Smooth muscle cell (in vitro differentiated cells): ENCODE data around the gene RPP25L. TPM values are rescaled to one million over a fixed set of nuclear protein-coding genes. Genes with fewer than 3 reads are reported as not detected.

Experiments
- DNase-seq: peaks from one replicate; lab custom pipeline; 2025; ENCODE audit not compliant: unreplicated experiment; lab: John Stamatoyannopoulos, UW
- H2AFZ ChIP-seq: fragments of 200-600 bp; sonication (generic); 2 replicates; pipeline ENCODE4 v1.6.0; 2016; ENCODE audit warnings: antibody characterized with exemption, low read depth, mild to moderate bottlenecking
- H3F3A ChIP-seq: fragments of 200-600 bp; sonication (generic); 2 replicates; pipeline ENCODE4 v1.6.0; 2017; ENCODE audit warnings: antibody characterized with exemption, low read depth
- H3K27ac ChIP-seq: fragments of 200-600 bp; sonication (generic); 2 replicates; pipeline ENCODE4 v1.5.1; 2016; ENCODE audit warnings: low read depth, mild to moderate bottlenecking
- H3K27me3 ChIP-seq: fragments of 200-600 bp; sonication (generic); 2 replicates; pipeline ENCODE4 v1.6.1; 2016; ENCODE audit warnings: low read depth, mild to moderate bottlenecking
- H3K36me3 ChIP-seq: fragments of 200-600 bp; sonication (generic); 2 replicates; pipeline ENCODE4 v1.5.1; 2016; ENCODE audit warnings: low read depth
- H3K4me1 ChIP-seq: fragments of 200-600 bp; sonication (generic); 2 replicates; pipeline ENCODE4 v1.5.1; 2016; ENCODE audit warnings: low read depth
- H3K4me2 ChIP-seq: fragments of 200-600 bp; sonication (generic); 2 replicates; pipeline ENCODE4 v1.6.0; 2016; ENCODE audit warnings: mild to moderate bottlenecking
- H3K4me3 ChIP-seq: fragments of 200-600 bp; sonication (generic); 2 replicates; pipeline ENCODE4 v1.5.1; 2016; ENCODE audit warnings: mild to moderate bottlenecking
- H3K79me2 ChIP-seq: fragments of 200-600 bp; sonication (generic); 2 replicates; pipeline ENCODE4 v1.6.0; 2016; ENCODE audit warnings: low read depth, mild to moderate bottlenecking
- H3K9ac ChIP-seq: fragments of 200-600 bp; sonication (generic); 2 replicates; pipeline ENCODE4 v1.6.0; 2016; ENCODE audit warnings: low read depth
- H3K9me3 ChIP-seq: fragments of 200-600 bp; sonication (generic); replicated peaks from 2 replicates; pipeline ENCODE4 v1.5.1; 2016; ENCODE audit warnings: low read depth
- H4K20me1 ChIP-seq: fragments of 200-600 bp; sonication (generic); 2 replicates; pipeline ENCODE4 v1.6.0; 2016; ENCODE audit warnings: low read depth
- CTCF ChIP-seq: fragments of 200-600 bp; sonication (generic); IDR thresholded peaks from 2 replicates; pipeline ENCODE4 v1.5.1; 2017; ENCODE audit warnings: borderline replicate concordance, mild to moderate bottlenecking, antibody characterized with exemption; ENCODE audit not compliant: insufficient read depth, poor library complexity, severe bottlenecking
- WGBS: methylation state at CpG from one replicate; pipeline ENCODE4 v1.1.7; 2016; ENCODE audit warnings: low lambda C conversion rate; 5-methylcytosine and 5-hydroxymethylcytosine counted together
- polyA plus RNA-seq: library from polyadenylated mRNA; unstranded; fragments of >200 nt; fragmentation: Nextera tagmentation; extraction: Ambion mirVana; gene quantifications from 2 replicates; pipeline ENCODE4 v1.2.1, GENCODE V29; 2016
- total RNA-seq: library from RNA; depleted of rRNA; stranded (reverse); fragments of >200 nt; gene quantifications from 2 replicates; pipeline ENCODE4 v1.2.3, GENCODE V29; 2014

The RPP25L gene
- total and polyA plus RNA-seq, 2 experiments from 2014 or later = 10.9 to 27.5 TPM

GRCh38 chr9:34628656-34629490 is 17.0 kb upstream of the RPP25L start, which contains the start of gene ARID3C:
Gene ARID3C (minus strand): TSS chr9:34629066. CDS start chr9:34628014, 1,052 bp downstream.
- Histone ChIP-seq H3K79me2 (no peaks in the 10 kb centered on the region), H3K4me3 (peak within 1 kb of the TSS; percentile 40), H2AFZ (no peak within 1 kb of the TSS), H3K27ac (no peak within 1 kb of the TSS), H3K4me1 (peaks cover 45% of the 10 kb centered on the region), H3K36me3 (no peaks in the 10 kb centered on the region), H3K4me2 (peak within 1 kb of the TSS; percentile 86), H3K9ac (no peak within 1 kb of the TSS), H3K9me3 (no peaks in the 10 kb centered on the region), H4K20me1 (no peaks in the 10 kb centered on the region), H3F3A (no peaks in the 10 kb centered on the region), H3K27me3 (peaks cover 84% of the 10 kb centered on the region)
- 2% methylated on average over 38 of the region's 69 CpGs for WGBS
- TF ChIP-seq CTCF = no peak
- DNase-seq = no peak

GRCh38 chr9:34627716-34628655 is 16.1 kb upstream of the RPP25L start:
- no peak overlapping the region for H3K27ac ChIP-seq
- H3K27me3 ChIP-seq = peaks cover 86% of the 10 kb centered on the region
- H3K9ac ChIP-seq = no peak overlapping the region
- H2AFZ ChIP-seq = no peak overlapping the region
- H3K4me1 ChIP-seq = peaks cover 37% of the 10 kb centered on the region
- no peaks in the 10 kb centered on the region for H3K79me2 ChIP-seq
- H3K9me3 ChIP-seq = no peaks in the 10 kb centered on the region
- H3F3A ChIP-seq = no peaks in the 10 kb centered on the region
- WGBS = 63% methylated on average over 18 of the region's 20 CpGs
- no peaks in the 10 kb centered on the region for H4K20me1 ChIP-seq
- no peaks in the 10 kb centered on the region for H3K36me3 ChIP-seq
- TF ChIP-seq CTCF = no peak
- DNase-seq = no peak
- peak overlapping the region; percentile 40 for H3K4me3 ChIP-seq
- H3K4me2 ChIP-seq = peak overlapping the region; percentile 86

- Histone ChIP-seq H4K20me1 (no peaks in the 10 kb centered on the region), H3K4me1 (peaks cover 27% of the 10 kb centered on the region), H3K4me3 (no peak overlapping the region), H3K4me2 (no peak overlapping the region), H3K36me3 (no peaks in the 10 kb centered on the region), H3K79me2 (no peaks in the 10 kb centered on the region), H3K9me3 (no peaks in the 10 kb centered on the region), H3K9ac (no peak overlapping the region), H2AFZ (no peak overlapping the region), H3K27ac (no peak overlapping the region), H3F3A (no peaks in the 10 kb centered on the region), H3K27me3 (peaks cover 64% of the 10 kb centered on the region)
- no peak for DNase-seq
- no peak for TF ChIP-seq CTCF
- WGBS = 58% methylated on average over 3 of the region's 3 CpGs
These were observed 13.2 kb upstream of the RPP25L start for GRCh38 chr9:34625186-34625486.
